ENCODE measurements around the gene ALG11.

The ALG11 gene

DNA sequence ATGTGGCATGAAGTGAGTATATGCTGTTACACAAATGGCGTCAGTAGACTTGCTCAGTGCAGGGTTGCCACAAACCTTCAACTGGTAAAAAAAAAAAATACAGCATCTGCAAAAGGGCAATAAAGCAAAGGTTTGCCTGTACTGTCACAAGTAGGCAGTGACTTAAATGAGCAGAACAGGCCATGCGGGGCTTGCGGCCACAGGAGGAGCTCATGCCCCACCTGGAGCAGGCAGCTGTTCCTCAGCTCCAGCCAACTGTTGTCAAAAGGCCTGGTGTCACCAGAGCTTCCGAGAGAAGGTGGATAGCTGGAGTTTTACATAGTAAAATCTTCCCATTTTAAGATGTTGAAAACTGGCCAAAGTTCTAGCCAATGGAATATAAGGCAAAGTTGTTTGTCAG lies 8.7 kb upstream of the ALG11 start:
- no peak for DNase-seq
- Histone ChIP-seq H3K27ac (no peak overlapping the region), H3K4me3 (ENCODE audit: low read depth, low read length) (no peak overlapping the region), H3K36me3 (replicated peaks) (no peaks in the 10 kb centered on the region), H3K27me3 (replicated peaks) (no peaks in the 10 kb centered on the region)
- TF ChIP-seq, protein P1, sequence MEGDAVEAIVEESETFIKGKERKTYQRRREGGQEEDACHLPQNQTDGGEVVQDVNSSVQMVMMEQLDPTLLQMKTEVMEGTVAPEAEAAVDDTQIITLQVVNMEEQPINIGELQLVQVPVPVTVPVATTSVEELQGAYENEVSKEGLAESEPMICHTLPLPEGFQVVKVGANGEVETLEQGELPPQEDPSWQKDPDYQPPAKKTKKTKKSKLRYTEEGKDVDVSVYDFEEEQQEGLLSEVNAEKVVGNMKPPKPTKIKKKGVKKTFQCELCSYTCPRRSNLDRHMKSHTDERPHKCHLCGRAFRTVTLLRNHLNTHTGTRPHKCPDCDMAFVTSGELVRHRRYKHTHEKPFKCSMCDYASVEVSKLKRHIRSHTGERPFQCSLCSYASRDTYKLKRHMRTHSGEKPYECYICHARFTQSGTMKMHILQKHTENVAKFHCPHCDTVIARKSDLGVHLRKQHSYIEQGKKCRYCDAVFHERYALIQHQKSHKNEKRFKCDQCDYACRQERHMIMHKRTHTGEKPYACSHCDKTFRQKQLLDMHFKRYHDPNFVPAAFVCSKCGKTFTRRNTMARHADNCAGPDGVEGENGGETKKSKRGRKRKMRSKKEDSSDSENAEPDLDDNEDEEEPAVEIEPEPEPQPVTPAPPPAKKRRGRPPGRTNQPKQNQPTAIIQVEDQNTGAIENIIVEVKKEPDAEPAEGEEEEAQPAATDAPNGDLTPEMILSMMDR (IDR thresholded peaks at IDR 0.05; ENCODE audit: low read depth, low read length, missing control alignments): no peak
- in situ Hi-C loops (cut with HindIII; ENCODE audit: low pct_ligation_motif_present, low sequenced_read_pairs): no loop called here

DNA sequence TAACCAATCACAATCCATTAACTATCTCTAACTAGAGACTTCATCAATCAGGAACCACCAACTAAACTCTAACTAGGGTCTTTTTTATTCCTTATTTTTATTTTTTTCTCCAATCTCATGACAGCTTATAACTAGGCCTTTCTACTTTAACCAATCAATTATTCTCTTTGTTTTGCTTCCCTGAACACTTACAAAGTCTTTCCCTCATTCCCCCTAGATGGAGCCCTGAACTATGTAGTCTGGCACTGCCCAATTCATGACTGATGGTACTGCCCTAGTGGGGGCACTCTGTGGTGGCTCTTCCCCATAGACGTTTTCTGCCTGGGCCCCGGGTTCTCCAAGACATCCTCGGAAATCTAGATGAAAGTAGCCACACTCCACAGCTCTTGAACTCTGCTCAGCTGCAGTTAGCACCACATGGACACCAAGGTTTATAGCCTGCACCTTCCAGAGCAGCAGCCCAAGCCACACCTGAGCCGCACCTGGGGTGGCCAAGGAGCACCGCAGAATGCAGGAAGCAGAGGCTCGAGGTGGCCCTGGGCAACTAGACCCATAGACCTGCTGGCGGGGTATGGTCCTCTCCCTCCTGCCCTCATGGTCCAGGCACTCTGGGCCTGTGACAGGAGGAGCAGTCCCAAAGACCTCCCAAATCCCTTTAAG lies 7.6 kb upstream of the ALG11 start:
- in situ Hi-C loops (cut with HindIII; ENCODE audit: low pct_ligation_motif_present, low sequenced_read_pairs): no loop called here
- no peak overlapping the region for H3K27ac ChIP-seq

DNA sequence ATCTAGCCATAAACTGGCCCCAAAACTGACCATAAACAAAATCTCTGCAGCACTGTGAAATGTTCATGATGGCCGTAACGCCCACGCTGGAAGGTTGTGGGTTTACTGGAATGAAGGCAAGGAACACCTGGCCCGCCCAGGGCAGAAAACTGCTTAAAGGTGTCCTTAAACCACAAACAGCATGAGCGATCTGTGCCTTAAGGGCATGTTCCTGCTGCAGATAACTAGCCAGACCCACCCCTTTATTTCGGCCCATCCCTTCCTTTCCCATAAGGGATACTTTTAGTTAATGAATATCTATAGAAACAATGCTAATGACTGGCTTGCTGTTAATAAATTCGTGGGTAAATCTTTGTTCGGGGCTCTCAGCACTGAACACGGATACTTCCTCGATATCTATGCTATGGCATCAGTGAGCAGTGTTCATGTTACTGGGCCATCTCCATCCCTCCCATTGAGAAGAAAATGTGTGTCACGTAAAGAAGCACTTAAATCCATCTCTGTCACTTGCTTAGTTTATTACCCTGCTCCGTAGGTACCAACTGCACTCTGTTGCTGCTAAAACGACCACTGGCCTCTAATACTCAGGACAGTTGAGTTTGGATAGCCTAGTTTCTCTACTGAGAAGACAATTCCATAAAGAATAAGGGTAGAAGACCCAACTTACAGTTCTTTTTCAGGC lies 6.2 kb upstream of the ALG11 start:
- in situ Hi-C loops (cut with HindIII; ENCODE audit: low pct_ligation_motif_present, low sequenced_read_pairs): no loop called here
- Histone ChIP-seq H3K36me3 (replicated peaks) (no peaks in the 10 kb centered on the region), H3K4me3 (ENCODE audit: low read depth, low read length) (no peak overlapping the region), H3K27me3 (replicated peaks) (no peaks in the 10 kb centered on the region), H3K27ac (no peak overlapping the region)
- no peak for DNase-seq
- TF ChIP-seq, protein P1 (IDR thresholded peaks at IDR 0.05; ENCODE audit: low read depth, low read length, missing control alignments): no peak

More for the DNA sequence above, 7.6 kb upstream of the ALG11 start:
- DNase-seq: no peak
- Histone ChIP-seq H3K36me3 (replicated peaks) (no peaks in the 10 kb centered on the region), H3K27me3 (replicated peaks) (no peaks in the 10 kb centered on the region), H3K4me3 (ENCODE audit: low read depth, low read length) (no peak overlapping the region)
- TF ChIP-seq, protein P1 (IDR thresholded peaks at IDR 0.05; ENCODE audit: low read depth, low read length, missing control alignments): no peak

DNA sequence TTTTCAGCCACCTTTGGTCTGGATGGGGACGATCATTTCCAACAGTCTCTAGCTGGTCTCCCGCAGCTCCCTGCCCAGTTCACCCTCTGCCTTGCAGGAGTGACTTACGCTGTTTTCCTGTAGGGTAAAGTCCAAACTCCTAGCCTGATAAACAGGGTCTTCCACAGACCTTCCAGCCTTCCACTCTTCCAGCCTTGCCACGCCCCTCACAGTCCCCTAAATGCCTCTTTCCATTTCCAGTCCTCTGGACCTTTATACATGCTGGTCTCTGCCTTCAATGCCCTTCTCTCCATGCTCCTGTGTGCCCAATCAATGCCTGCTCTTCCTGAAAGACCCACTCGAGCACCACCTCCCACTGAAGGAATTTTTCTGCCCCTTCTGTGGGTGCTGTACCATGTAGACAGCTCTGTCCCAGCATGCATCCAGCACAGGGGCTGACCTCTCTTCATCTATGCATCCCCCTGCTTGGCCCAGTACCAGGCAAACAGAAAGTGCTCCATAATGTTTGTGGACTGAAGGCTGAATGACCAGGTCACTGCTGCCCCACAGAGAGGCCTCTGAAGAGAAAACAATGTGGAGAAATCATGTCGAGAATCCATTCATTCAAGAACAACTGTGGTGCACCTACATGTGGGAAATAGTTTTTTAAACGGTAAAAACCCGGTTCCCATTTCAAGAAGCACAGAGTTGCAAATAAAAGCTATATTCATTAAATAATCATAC lies 5.5 kb upstream of the ALG11 start:
- Histone ChIP-seq H3K27me3 (replicated peaks) (no peaks in the 10 kb centered on the region), H3K27ac (no peak overlapping the region), H3K36me3 (replicated peaks) (no peaks in the 10 kb centered on the region), H3K4me3 (ENCODE audit: low read depth, low read length) (no peak overlapping the region)
- DNase-seq: no peak
- in situ Hi-C loops (cut with HindIII; ENCODE audit: low pct_ligation_motif_present, low sequenced_read_pairs): no loop called here
- TF ChIP-seq, protein P1 (IDR thresholded peaks at IDR 0.05; ENCODE audit: low read depth, low read length, missing control alignments): no peak

DNA sequence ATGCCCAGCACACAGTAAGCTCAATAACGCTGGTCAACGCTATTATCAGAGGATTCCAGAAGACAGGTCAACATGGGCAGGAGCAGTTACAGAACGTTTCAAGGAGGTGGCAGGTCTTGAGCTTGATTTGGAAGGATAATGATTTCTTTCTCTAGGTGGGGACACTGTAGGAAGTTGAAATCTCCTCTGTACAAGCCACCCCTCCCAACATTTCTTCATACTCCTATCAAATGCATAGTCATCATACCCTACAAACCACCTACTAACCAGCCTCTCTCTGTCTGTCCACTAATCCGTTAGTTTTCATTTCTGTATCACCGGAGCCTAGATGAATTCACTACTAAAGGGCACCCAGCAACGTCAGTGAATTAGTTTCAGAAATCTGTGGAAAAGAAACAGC lies 2.3 kb upstream of the ALG11 start:
- H3K36me3 ChIP-seq (replicated peaks): no peaks in the 10 kb centered on the region
- H3K27ac ChIP-seq: no peak overlapping the region
- H3K27me3 ChIP-seq (replicated peaks): no peaks in the 10 kb centered on the region
- H3K4me3 ChIP-seq (ENCODE audit: low read depth, low read length): no peak overlapping the region
- in situ Hi-C loops (cut with HindIII; ENCODE audit: low pct_ligation_motif_present, low sequenced_read_pairs): no loop called here
- DNase-seq: no peak
- TF ChIP-seq, protein P1 (IDR thresholded peaks at IDR 0.05; ENCODE audit: low read depth, low read length, missing control alignments): no peak
